Measurements from ENCODE around the gene MACROD2.

Gene MACROD2

DNA sequence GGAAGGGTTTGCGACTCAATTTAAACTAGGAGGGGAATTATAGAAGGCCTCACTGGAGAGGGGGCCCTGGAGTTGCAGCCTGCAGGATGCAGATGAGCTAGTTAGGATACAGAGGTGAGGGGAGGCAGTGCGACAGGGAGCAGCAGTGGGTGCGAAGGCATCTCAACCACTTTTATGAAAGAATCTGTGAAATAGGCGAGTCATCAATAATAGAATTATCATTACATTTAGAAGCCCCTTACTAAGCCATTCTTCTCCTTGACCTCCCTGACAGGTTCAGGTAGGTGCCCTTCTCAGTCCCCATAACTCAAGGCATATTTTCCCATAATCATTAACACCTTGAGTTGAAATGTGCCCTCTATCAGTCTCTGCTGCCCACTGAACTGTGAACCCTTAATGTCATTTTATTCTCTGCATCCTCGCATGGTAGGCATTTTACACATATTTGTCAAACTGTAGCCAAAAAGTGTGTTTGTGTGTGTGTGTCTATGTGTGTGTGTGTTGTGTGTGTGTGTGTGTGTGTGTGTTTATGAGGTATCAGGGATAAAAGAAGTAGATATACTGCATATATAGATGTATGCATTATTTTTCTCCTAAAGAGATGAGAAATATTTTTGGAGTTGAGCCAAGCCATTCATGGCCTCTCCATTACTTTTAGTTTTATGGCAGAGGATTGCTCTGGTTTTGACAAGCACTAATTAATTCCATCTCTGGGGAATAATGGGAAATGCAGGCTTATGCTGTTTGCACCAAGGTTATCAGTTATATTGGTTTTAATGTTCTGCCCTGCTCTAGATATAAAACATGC, 1679.1 kb downstream of the MACROD2 start:
- DNase-seq: no peak

GRCh38 chr20:15675061-15675514, 1679.8 kb downstream of the MACROD2 start:
- DNase-seq: no peak

GRCh38 chr20:15675813-15676484, 1680.6 kb downstream of the MACROD2 start:
- DNase-seq: no peak

GRCh38 chr20:15676815-15677214, 1681.5 kb downstream of the MACROD2 start:
- DNase-seq: no peak

GRCh38 chr20:15682690-15683089, 1687.4 kb downstream of the MACROD2 start:
- no peak for DNase-seq

GRCh38 chr20:15692570-15692969, 1697.3 kb downstream of the MACROD2 start:
- DNase-seq: no peak

DNA sequence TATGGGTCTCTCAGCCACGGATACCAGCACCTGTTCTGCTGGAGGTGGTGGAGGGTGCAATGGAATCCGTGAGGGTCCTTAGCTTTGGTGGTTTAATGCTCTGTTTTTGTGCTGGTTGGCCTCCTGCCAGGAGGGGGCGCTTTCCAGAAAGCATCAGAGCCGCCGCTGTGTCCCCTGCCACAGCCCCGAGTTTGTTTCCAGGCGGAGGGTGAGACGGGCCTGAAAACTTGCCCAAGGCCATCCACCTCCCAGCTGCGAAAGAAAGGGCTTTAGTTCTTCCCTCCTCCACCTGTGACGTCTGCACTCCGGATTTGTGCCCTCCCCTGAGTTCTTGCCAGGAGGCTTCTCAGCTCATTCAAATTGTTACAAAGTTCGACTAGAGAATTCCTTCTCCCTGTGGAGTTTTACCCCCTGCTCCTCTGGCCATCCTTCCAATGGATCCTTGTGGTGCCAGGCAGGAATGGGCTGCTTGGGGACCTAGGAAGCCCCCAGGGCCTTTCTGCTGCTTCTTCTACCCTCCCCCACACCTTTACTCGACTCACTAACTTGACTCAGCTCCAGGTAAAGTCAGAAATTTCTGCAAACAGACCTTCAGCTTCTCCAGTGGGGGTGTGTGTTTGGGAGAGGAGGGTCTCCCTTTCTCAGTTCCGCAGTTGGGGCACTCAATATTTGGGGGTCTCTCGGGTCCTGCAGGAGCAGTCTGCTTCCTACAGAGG, 1704.3 kb downstream of the MACROD2 start:
- no peak for DNase-seq

- no peak for DNase-seq
These were observed 1704.9 kb downstream of the MACROD2 start for GRCh38 chr20:15700147-15700765.

DNA sequence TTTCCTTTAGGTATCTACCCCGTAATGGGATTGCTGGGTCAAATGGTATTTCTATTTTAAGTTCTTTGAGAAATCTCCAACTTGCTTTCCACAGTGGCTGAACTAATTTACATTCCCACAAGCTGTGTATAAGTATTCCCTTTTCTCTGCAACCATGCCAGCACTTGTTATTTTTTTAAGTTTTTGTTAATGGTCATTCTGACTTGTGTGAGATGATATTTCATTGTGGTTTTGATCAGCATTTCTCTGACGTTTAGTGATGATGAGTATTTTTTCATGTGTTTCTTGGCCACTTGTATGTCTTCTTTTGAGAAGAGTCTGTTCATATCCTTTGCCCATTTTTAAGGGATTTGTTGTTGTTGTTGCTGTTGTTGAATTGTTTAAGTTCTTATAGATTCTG, 1706.8 kb downstream of the MACROD2 start:
- DNase-seq: no peak

DNA sequence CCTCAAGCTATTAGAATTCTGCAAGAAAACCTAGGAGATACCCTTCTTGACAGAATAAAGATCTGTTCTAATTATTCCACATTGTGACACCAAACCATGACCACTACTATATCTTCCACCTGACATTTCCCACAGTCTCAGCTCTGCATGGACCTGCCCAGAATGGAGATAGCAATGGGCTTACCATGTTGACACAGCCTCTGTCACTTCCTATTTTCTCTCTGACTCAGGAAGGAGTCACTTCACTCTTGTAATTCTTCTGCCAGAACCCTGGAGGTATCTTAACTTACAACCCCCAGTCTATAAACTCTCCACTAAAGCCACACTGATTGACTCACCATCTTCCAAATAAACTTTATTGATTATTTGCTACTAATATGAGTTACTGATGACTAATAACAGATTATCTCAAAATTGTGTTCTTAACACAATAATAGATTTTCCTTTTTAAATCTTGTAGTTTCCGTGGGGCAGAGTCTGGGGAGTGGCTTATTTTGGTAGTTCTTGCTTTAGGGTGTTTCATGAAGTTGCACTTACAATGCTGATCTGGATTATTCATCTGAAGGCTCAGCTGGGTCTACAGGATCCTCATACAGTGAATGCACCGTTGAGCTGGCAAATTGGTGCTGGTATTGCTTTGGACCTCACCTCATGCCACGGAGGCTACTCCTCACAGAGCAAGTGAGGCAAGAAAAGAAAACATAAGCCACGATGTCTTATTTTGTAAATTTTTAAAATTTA, 1708.0 kb downstream of the MACROD2 start:
- no peak for DNase-seq

GRCh38 chr20:15705975-15706374, 1710.7 kb downstream of the MACROD2 start:
- DNase-seq: no peak

DNA sequence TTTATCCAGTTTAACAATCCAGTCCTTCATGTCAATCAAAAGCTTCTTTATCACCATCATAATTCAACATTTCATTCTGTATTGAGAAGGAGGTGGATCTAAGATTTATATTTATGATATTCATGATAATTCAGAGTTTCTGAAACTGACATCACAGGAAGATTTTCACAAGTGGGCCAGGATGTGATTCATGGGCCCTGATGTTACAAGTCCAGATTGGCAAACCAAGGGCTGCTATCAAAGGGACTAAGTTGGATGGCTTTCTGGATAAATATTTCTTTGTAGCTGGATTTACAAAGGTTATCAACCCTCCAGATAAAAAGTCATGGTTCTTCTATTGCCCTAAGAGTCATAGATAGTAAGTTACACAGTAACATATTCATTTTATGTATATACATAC, 1711.4 kb downstream of the MACROD2 start:
- DNase-seq: no peak

GRCh38 chr20:15708984-15709598, 1713.8 kb downstream of the MACROD2 start:
- peak; percentile 39 for DNase-seq

DNA sequence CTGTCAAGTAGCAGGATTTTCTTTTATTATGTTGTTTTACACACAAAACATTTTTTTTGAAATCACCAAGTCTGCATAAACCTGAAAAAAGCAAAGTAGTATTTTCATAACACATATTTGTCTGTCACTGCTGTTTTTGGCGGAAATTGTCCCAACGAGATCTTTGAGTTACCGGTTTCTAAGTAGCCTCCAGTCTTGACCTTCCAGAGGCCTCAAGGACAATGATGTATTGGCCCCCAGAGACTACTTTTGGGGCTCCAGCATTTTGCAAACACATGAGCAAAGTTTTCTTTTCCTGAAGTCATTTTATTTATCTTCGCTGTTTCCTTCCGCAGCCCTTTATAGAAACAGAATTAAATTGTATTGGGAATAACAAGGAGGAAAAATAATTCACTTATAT, 1715.3 kb downstream of the MACROD2 start:
- no peak for DNase-seq

DNA sequence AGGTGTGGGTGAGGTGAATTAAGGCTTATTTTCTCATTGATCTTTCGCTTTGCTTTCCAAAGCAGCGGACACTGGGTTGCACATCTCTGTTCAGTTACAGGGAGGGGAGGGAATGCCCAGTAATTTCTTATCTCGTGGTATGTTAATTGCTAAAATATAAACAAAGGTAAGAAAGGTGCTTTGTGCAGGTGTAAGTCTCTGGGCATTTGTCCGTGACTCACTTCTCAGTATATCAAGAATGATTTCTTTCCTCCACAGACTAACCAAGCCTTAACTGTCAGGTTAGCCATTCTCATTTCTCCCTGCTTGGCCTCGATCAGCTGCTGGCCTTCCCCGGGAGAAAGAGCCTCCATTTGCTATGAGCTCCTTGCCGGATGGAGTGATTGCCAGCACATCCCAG, 1715.9 kb downstream of the MACROD2 start:
- no peak for DNase-seq

DNA sequence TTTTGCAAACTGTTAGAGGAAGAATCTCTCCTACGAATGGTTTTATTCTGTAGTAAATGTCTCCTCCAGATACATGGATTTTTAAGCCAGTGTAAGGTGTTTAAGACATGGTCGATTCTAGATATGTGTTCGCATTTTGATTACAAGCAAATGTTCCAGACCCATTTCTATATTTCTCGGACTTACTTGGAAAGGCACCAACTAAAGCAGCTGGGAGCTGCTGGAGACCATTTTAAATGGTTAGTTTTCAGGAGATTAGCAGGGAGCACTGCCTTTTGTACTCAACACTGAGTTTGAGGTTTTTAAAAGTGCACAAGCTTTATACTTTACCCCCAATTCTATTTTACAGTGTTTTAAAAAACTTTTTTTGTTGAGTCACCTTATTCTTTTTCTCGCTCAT, 1720.9 kb downstream of the MACROD2 start:
- no peak for DNase-seq

DNA sequence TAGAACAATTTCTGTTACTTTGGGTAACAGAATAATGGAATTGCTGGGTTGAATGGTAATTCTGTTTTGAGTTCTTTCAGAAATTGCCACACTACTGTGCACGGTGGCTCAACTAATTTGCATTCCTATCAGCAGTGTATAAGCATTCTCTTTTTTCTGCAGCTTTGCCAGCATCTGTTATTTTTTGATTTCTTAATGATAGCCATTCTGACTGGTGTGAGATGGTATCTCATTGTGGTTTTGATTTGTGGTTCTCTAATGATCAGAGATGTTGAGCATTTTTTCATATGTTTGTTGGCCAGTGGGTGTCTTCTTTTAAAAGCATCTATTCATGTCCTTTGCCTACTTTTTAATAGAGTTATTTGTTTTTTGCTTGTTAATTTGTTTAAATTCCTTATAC, 1731.1 kb downstream of the MACROD2 start:
- no peak for DNase-seq

DNA sequence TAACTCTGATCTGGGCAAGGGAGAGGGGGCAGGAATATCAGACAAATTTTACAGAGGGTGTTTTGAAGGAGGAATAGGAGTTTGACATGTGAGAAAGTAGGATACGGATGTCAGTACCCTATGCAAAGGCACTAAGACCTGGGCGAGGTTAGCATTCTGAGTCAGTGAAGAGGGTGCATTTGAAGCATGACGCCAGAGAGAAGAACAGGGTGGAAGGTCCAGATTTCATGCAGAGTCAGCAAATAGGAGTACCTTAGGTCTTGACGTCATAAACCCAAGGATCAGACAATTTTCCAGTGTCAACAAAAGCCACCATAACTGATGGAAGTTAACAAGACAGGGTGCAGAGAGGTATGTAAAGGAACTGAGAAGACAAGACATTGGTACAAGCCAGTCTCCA, 1738.7 kb downstream of the MACROD2 start:
- DNase-seq: no peak

- no peak for DNase-seq
These were observed 1743.7 kb downstream of the MACROD2 start for GRCh38 chr20:15739035-15739434.

GRCh38 chr20:15740046-15740775, 1744.9 kb downstream of the MACROD2 start:
- DNase-seq: no peak

DNA sequence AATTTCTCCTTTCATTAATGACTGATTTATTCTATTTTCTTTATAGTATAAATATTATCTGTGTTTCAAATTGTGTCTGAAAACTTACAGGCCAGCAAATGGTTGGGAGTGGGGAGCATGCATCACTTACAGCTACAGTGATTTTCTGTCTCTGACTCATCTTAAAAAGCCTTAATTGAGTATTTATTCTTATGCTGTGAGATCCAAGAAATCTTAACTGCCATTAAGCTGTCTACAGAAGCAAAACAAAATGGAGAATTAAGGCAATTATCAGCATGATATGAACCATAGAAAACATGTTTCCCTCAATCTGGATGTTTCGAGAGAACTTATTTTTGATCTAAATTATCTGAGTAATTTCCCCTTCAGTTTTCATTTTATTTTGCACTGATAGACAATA, 1746.8 kb downstream of the MACROD2 start:
- no peak for DNase-seq
